ENCODE data around the gene ZFP42. TPM values are rescaled to one million over a fixed set of nuclear protein-coding genes. Genes with fewer than 3 reads are reported as not detected.

The ZFP42 gene
- total RNA-seq, 1 experiment from 2014 or later, result 0.12 TPM

DNA sequence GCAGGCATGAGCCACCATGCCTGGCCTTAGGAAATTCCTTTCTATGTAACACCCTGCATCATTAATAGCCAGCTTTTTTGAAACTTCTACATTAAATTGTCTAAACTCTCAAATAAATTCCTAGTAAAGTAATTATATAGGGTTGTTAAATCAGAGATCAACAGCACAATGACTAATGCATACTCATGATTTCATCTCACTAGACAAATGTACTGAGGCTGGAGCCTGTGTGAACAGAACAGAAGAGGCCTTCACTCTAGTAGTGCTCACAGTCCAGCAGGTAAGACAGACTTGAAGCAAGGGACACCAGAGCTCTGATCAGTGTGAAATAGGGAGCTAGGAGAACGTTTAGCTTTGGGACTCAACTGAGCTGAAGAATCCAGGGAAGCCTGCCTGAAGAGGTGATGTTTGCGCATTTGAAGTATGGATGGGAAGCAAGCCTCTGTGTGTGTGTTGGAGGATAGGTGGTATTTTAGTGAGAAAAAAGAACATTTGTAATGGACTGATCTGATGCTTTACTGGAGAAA lies 3.9 kb downstream of the ZFP42 start (continued):
- TF ChIP-seq, protein P1, sequence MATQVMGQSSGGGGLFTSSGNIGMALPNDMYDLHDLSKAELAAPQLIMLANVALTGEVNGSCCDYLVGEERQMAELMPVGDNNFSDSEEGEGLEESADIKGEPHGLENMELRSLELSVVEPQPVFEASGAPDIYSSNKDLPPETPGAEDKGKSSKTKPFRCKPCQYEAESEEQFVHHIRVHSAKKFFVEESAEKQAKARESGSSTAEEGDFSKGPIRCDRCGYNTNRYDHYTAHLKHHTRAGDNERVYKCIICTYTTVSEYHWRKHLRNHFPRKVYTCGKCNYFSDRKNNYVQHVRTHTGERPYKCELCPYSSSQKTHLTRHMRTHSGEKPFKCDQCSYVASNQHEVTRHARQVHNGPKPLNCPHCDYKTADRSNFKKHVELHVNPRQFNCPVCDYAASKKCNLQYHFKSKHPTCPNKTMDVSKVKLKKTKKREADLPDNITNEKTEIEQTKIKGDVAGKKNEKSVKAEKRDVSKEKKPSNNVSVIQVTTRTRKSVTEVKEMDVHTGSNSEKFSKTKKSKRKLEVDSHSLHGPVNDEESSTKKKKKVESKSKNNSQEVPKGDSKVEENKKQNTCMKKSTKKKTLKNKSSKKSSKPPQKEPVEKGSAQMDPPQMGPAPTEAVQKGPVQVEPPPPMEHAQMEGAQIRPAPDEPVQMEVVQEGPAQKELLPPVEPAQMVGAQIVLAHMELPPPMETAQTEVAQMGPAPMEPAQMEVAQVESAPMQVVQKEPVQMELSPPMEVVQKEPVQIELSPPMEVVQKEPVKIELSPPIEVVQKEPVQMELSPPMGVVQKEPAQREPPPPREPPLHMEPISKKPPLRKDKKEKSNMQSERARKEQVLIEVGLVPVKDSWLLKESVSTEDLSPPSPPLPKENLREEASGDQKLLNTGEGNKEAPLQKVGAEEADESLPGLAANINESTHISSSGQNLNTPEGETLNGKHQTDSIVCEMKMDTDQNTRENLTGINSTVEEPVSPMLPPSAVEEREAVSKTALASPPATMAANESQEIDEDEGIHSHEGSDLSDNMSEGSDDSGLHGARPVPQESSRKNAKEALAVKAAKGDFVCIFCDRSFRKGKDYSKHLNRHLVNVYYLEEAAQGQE (IDR thresholded peaks at IDR 0.05; ENCODE audit: low read depth), result no peak
- no peak for TF ChIP-seq EZH2phosphoT487 (IDR thresholded peaks at IDR 0.05; ENCODE audit: borderline replicate concordance)

GRCh38 chr4:188002323-188002722 lies 6.8 kb downstream of the ZFP42 start:
- Histone ChIP-seq H3K27me3 (ENCODE audit: insufficient read depth, low read length) (no peaks in the 10 kb centered on the region), H3K9me2 (ENCODE audit: insufficient read depth) (no peaks in the 10 kb centered on the region), H4K20me1 (ENCODE audit: insufficient read depth) (no peaks in the 10 kb centered on the region), H3K9ac (ENCODE audit: low read length) (no peak overlapping the region), H3K36me3 (ENCODE audit: control insufficient read depth in 1 of 2, insufficient read depth in 2 of 2, low read length in 2 of 2) (no peaks in the 10 kb centered on the region), H3K27ac (ENCODE audit: low read depth, low read length) (no peak overlapping the region), H3K4me2 (ENCODE audit: low read length) (peak overlapping the region; percentile 51), H3K4me1 (ENCODE audit: control insufficient read depth in 1 of 2, insufficient read depth in 2 of 2, low read length in 2 of 2) (peaks cover 8 to 15% of the 10 kb centered on the region in 2 experiments; a peak in 3 of 4 replicates), H2AFZ (ENCODE audit: low read depth, low read length, poor library complexity, severe bottlenecking) (peak overlapping the region; percentile 93), H3K9me3 (ENCODE audit: control insufficient read depth in 1 of 2, insufficient read depth in 1 of 2, low read depth in 1 of 2, low read length in 2 of 2) (no peaks in the 10 kb centered on the region), H3K4me3 (replicated peaks in 1 of 2; ENCODE audit: low read depth in 1 of 2, low read length in 2 of 2) (no peak overlapping the region), H3K79me2 (ENCODE audit: insufficient read depth, low read length) (no peaks in the 10 kb centered on the region)
- POLR2A ChIA-PET, result interaction anchor here (1.4 to 1.5 kb wide), 2 partner anchors 9 to 13 kb away, joined by 3 to 6 read pairs; no protein-coding TSS in a partner anchor
- RAD21 ChIA-PET (ENCODE audit: low non-redundant PET in 1 of 2, low total read pairs in 2 of 2, uncharacterized antibody in 2 of 2, unreplicated experiment in 2 of 2), result interaction anchor here in 1 of 2 experiments (1.0 kb wide), 1 partner anchor 59 kb away, joined by 3 read pairs; no protein-coding TSS in a partner anchor
- ATAC-seq (peak; percentile 82), DNase-seq (ENCODE audit: low read depth, low spot score) (no peak)
- intact Hi-C loops (cut with micrococcal nuclease), result no loop called here
- no TSS peak for BruUV-seq (replicated peaks)
- CTCF ChIA-PET, result interaction anchor here (1.0 kb wide), 1 partner anchor 9 kb away, joined by 4 read pairs; no protein-coding TSS in a partner anchor
- peak; percentile 69 for TF ChIP-seq FOSL1 (IDR thresholded peaks at IDR 0.05; ENCODE audit: low read depth)
- no peak for TF ChIP-seq EZH2phosphoT487 (IDR thresholded peaks at IDR 0.05; ENCODE audit: borderline replicate concordance)
- no peak for TF ChIP-seq SIN3A (IDR thresholded peaks at IDR 0.05; ENCODE audit: low read depth)
- TF ChIP-seq MAX (IDR thresholded peaks at IDR 0.05), result 0 out of 2 replicates have a peak, but pooled peaks have one; percentile 27
- no peak for TF ChIP-seq EGR1 (IDR thresholded peaks at IDR 0.05; ENCODE audit: low read depth)
- TF ChIP-seq SRF (IDR thresholded peaks at IDR 0.05; ENCODE audit: low read depth), result no peak
- TF ChIP-seq SP1 (IDR thresholded peaks at IDR 0.05; ENCODE audit: low read depth), result peak; percentile 47
- no peak for TF ChIP-seq RAD21 (IDR thresholded peaks at IDR 0.05; ENCODE audit: low read depth)
- peak; percentile 58 for TF ChIP-seq JUND (IDR thresholded peaks at IDR 0.05)
- no peak for TF ChIP-seq ZNF274 (IDR thresholded peaks at IDR 0.05; ENCODE audit: low read depth, low read length)
- no peak for TF ChIP-seq CEBPB (IDR thresholded peaks at IDR 0.05; ENCODE audit: low read depth)
- no peak for TF ChIP-seq CBX3 (IDR thresholded peaks at IDR 0.05; ENCODE audit: low read depth)
- TF ChIP-seq POLR2AphosphoS5 (IDR thresholded peaks at IDR 0.05; ENCODE audit: low read depth, low read length), result no peak
- no peak for TF ChIP-seq CTCF (IDR thresholded peaks at IDR 0.05 in 2 of 3, conservative IDR thresholded peaks at IDR 0.05 in 1 of 3; ENCODE audit: borderline replicate concordance in 1 of 3, insufficient read depth in 1 of 3, low read depth in 2 of 3, low read length in 2 of 3)
- TF ChIP-seq, protein P2, sequence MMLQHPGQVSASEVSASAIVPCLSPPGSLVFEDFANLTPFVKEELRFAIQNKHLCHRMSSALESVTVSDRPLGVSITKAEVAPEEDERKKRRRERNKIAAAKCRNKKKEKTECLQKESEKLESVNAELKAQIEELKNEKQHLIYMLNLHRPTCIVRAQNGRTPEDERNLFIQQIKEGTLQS (IDR thresholded peaks at IDR 0.05), result no peak
- TF ChIP-seq ZFX (IDR thresholded peaks at IDR 0.05), result no peak
- TF ChIP-seq, protein P3, sequence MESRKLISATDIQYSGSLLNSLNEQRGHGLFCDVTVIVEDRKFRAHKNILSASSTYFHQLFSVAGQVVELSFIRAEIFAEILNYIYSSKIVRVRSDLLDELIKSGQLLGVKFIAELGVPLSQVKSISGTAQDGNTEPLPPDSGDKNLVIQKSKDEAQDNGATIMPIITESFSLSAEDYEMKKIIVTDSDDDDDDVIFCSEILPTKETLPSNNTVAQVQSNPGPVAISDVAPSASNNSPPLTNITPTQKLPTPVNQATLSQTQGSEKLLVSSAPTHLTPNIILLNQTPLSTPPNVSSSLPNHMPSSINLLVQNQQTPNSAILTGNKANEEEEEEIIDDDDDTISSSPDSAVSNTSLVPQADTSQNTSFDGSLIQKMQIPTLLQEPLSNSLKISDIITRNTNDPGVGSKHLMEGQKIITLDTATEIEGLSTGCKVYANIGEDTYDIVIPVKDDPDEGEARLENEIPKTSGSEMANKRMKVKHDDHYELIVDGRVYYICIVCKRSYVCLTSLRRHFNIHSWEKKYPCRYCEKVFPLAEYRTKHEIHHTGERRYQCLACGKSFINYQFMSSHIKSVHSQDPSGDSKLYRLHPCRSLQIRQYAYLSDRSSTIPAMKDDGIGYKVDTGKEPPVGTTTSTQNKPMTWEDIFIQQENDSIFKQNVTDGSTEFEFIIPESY (IDR thresholded peaks at IDR 0.05; ENCODE audit: extremely low read depth, insufficient replicate concordance, low read length), result no peak
